Measurements from ENCODE around the gene ARHGEF11.

ARHGEF11 gene

DNA sequence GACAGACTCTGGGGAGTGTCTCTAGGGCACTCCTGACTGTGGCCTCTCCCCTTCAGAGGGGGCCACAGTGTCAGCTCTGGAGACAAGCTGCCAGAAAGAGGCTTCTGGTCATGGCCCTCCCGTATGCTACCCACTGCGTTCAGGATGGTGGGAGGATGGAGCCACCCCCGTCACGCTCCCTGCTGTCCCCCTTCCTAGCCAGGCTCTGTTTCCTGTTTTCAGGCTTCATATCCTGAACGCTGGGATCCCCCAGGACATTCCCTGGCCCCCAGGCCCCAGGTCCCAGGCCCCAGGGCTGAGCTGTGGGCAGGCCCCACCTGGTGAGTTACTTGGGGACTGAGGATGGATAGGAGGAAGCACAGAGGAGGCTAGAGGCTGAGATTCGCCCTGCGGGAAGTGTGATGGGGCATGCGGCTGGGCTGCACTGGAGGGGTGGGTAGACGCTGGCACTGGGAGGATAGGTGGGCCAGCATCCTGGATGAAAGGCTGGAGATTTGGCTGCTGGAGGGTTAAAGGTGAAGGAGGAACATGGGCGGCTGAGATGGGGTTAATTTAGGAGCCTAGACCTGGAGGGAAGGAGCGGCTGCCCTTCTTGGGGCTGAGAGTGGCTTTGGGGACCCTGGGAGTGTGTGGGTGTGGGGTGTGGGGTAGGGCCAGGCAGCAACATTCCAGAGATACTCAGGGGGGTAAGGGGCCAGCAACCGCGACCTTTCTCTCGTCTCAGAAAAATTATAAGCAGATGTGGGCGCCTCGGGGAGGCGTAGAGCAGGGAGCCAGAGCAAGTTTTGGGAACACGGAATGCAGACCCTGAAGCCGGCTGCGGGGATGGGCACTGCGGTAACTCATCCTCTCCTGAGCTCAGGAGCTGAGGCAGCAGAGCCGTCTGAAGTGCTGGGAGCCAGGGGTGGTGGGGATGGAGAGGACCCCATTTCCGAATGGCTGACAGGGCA, 143.3 kb downstream of the ARHGEF11 start:
- no peak overlapping the region for H3K27ac Mint-ChIP-seq
- H3K27me3 Mint-ChIP-seq, result peaks cover 21% of the 10 kb centered on the region
- no peaks in the 10 kb centered on the region for H3K9me3 Mint-ChIP-seq
- peaks cover 3% of the 10 kb centered on the region for H3K4me1 Mint-ChIP-seq (ENCODE audit: low read depth)
- H3K4me3 Mint-ChIP-seq, result no peak overlapping the region
- H3K36me3 Mint-ChIP-seq (ENCODE audit: low read depth), result no peaks in the 10 kb centered on the region

DNA sequence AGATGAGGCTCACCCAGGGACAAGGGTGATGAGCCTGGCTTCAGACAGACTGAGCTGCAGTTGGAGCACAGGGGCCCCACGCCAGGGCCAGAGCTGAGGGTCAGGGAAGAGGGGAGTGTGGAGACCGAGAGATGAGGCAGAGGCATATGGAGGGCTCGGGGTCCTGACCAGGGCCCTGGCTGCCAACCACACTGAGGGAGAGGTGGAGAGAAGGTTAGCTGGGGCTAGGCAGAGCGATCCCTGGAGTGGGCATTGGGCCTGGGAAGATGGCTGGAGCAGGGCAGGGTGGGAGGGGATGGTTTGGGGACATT, 144.0 kb downstream of the ARHGEF11 start:
- Mint-ChIP-seq H3K9me3 (no peaks in the 10 kb centered on the region), H3K4me3 (no peak overlapping the region), H3K36me3 (ENCODE audit: low read depth) (no peaks in the 10 kb centered on the region), H3K4me1 (ENCODE audit: low read depth) (peaks cover 3% of the 10 kb centered on the region), H3K27ac (no peak overlapping the region), H3K27me3 (peaks cover 24% of the 10 kb centered on the region)

GRCh38 chr1:156900896-156901589, 144.5 kb downstream of the ARHGEF11 start:
- H3K4me3 Mint-ChIP-seq, result no peak overlapping the region
- H3K27me3 Mint-ChIP-seq, result peaks cover 24% of the 10 kb centered on the region
- no peaks in the 10 kb centered on the region for H3K9me3 Mint-ChIP-seq
- H3K4me1 Mint-ChIP-seq (ENCODE audit: low read depth), result peaks cover 3% of the 10 kb centered on the region
- H3K36me3 Mint-ChIP-seq (ENCODE audit: low read depth), result no peaks in the 10 kb centered on the region
- H3K27ac Mint-ChIP-seq, result no peak overlapping the region

- Mint-ChIP-seq H3K4me1 (ENCODE audit: low read depth) (peaks cover 3% of the 10 kb centered on the region), H3K27me3 (peaks cover 24% of the 10 kb centered on the region), H3K27ac (no peak overlapping the region), H3K9me3 (no peaks in the 10 kb centered on the region), H3K36me3 (ENCODE audit: low read depth) (no peaks in the 10 kb centered on the region), H3K4me3 (no peak overlapping the region)
Measured at GRCh38 chr1:156899956-156900718, 145.4 kb downstream of the ARHGEF11 start.

- Mint-ChIP-seq H3K4me3 (no peak overlapping the region), H3K9me3 (no peaks in the 10 kb centered on the region), H3K36me3 (ENCODE audit: low read depth) (no peaks in the 10 kb centered on the region), H3K27me3 (peaks cover 30% of the 10 kb centered on the region), H3K27ac (no peak overlapping the region), H3K4me1 (ENCODE audit: low read depth) (peaks cover 3% of the 10 kb centered on the region)
Measured at GRCh38 chr1:156898971-156899664, 146.4 kb downstream of the ARHGEF11 start.

DNA sequence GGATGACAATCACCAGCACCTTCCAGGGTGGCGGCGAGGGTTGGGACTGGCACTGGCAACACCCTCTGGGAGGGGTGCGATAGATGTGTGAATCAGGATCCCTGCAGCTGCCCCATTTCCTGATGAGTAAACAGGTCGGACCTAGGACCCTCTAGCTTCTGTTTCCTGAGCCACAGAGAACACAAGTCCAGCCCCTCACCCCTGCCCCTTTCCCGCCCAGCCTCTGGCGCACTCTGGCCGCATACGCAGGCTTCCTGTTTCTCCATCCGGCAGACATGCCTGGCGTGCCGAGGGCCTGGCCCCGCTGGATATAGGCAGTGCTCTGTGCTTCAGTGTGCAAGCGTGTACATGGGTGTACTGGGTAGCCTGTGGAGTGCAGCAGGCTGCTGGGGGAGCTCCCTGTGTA, 147.4 kb downstream of the ARHGEF11 start:
- Mint-ChIP-seq H3K27ac (no peak overlapping the region), H3K36me3 (ENCODE audit: low read depth) (no peaks in the 10 kb centered on the region), H3K27me3 (peaks cover 36% of the 10 kb centered on the region), H3K9me3 (no peaks in the 10 kb centered on the region), H3K4me1 (ENCODE audit: low read depth) (peaks cover 3% of the 10 kb centered on the region), H3K4me3 (no peak overlapping the region)

DNA sequence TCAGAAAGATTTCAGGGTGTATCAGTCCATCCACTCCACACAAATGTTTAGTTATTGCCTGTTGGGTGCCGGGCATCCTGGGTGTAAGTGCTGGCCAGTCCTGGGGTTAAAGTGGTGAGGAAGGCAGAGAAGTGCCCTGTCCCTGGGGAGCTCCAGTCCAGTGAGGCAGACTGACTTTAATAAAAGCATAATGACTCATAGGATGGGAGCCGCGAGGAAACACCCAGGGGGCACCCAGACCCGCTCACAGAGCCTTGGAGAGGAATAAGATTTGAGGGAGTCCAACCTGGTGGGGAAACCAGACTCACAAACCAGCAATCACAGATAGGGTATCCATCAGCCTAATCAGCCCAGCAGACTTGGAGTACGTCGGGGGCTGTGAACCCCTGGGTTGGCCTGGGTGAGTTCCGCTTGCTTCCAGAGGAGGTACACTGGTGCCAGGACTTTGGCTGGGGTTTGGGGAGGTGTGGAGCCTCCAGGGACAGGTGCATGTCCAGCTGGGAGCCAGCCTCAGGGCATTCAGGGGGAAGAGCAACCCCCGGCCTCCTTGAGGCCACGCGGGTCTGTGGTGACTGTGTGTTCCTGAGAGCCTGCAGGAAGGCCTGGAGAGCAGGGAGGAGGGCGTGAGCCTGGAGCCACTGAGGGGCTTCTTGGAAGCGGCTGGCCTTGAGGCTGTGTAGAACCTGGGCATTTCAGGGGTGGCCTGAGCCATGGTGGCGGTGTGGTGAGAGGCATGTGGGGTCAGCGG, 148.3 kb downstream of the ARHGEF11 start:
- H3K4me1 Mint-ChIP-seq (ENCODE audit: low read depth), result peaks cover 6% of the 10 kb centered on the region

DNA sequence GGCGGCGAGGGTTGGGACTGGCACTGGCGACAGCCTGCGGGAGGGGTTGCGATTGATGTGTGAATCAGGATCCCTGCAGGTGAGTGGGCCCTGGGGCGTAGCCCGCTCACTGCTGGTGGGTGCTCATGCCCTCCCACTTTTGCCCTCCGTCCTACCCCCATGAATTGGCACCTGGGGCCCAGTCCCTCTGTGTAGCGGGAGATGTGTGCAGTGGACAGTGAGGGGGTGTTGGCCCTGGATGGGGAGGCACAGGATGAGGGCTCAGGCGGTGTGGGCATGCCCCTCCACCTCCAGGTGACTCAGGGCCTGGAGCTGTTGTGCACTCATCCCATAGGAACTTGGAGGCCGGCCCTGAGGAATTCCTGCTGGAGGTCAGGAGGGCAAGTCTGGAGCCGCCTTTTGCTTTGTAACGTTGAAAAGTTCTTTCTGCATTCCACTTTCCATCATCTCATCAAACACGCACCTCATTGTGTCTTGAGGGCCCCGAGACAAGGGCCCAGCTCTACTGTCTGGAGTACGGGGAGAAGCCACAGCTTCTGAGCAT, 149.0 kb downstream of the ARHGEF11 start:
- Mint-ChIP-seq H3K27me3 (peaks cover 47% of the 10 kb centered on the region), H3K4me3 (no peak overlapping the region), H3K9me3 (no peaks in the 10 kb centered on the region), H3K4me1 (ENCODE audit: low read depth) (peaks cover 9% of the 10 kb centered on the region), H3K27ac (no peak overlapping the region), H3K36me3 (ENCODE audit: low read depth) (no peaks in the 10 kb centered on the region)

More for the DNA sequence above, 148.3 kb downstream of the ARHGEF11 start:
- Mint-ChIP-seq H3K27ac (no peak overlapping the region), H3K36me3 (ENCODE audit: low read depth) (no peaks in the 10 kb centered on the region), H3K4me3 (no peak overlapping the region), H3K9me3 (no peaks in the 10 kb centered on the region), H3K27me3 (peaks cover 40% of the 10 kb centered on the region)

DNA sequence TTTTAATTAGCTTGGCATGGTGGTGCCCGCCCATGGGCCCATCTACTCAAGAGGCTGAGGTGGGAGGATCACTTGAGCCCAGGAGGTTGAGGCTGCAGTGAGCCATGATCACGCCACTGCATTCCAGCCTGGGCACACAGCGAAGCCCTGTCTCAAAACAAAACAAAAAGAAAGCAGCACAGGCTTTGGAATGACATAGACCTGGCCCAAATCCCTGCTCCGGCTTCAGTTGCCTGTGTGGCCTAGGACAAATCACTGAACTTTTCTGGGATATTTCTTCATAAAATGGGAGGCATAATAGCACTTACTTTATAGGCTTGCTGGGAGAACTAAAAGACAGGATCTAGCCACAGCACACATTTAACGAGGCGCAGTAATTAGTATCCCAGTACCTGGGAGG, 149.6 kb downstream of the ARHGEF11 start:
- H3K4me1 Mint-ChIP-seq (ENCODE audit: low read depth), result peaks cover 10% of the 10 kb centered on the region
- no peaks in the 10 kb centered on the region for H3K36me3 Mint-ChIP-seq (ENCODE audit: low read depth)
- H3K9me3 Mint-ChIP-seq, result no peaks in the 10 kb centered on the region
- H3K27ac Mint-ChIP-seq, result no peak overlapping the region
- peaks cover 53% of the 10 kb centered on the region for H3K27me3 Mint-ChIP-seq
- H3K4me3 Mint-ChIP-seq, result no peak overlapping the region

- Mint-ChIP-seq H3K4me3 (no peak overlapping the region), H3K27ac (no peak overlapping the region)
Measured at GRCh38 chr1:156895455-156895812, 150.1 kb downstream of the ARHGEF11 start.

DNA sequence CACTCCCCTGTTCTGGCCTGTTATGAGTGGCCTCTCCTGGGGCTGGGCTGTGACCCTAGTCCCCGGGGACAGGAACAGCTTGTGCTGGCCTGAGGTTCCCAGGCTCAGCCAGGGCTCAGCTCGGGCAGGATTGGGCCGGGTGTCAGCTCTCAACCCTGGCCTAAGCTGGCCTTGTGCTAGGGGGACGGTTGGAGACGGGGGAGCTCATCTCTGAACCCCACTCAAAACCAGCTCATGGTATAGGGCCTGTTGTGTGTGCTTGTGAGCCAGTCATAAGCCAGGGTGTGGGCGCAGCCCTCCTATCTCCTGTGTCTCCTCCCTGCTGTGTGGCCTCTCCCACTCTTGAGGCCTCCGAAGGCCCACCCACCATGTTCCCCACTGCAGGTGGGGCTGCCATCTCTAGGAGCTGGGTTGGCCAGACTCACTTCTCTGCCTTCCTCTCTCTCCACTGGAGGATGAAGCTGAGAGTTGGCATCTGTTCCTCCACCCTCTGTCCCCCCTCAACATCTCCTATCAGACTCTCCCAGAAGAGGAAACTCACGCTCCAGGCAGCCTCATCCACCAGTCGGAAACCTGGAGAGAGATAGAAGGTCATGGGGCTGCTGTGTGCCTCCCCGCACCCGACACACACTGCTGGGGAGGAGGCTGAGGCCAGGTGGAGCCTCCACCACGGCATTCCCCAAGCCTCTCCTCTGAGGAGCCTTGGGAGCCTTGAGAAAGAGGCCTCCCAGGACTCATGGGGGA, 150.7 kb downstream of the ARHGEF11 start:
- H3K36me3 Mint-ChIP-seq (ENCODE audit: low read depth), result no peaks in the 10 kb centered on the region
- H3K4me3 Mint-ChIP-seq, result no peak overlapping the region
- H3K27me3 Mint-ChIP-seq, result peaks cover 63% of the 10 kb centered on the region
- no peaks in the 10 kb centered on the region for H3K9me3 Mint-ChIP-seq
- peaks cover 10% of the 10 kb centered on the region for H3K4me1 Mint-ChIP-seq (ENCODE audit: low read depth)
- no peak overlapping the region for H3K27ac Mint-ChIP-seq

More at GRCh38 chr1:156895455-156895812, 150.1 kb downstream of the ARHGEF11 start:
- Mint-ChIP-seq H3K9me3 (no peaks in the 10 kb centered on the region), H3K36me3 (ENCODE audit: low read depth) (no peaks in the 10 kb centered on the region), H3K27me3 (peaks cover 58% of the 10 kb centered on the region), H3K4me1 (ENCODE audit: low read depth) (peaks cover 10% of the 10 kb centered on the region)

DNA sequence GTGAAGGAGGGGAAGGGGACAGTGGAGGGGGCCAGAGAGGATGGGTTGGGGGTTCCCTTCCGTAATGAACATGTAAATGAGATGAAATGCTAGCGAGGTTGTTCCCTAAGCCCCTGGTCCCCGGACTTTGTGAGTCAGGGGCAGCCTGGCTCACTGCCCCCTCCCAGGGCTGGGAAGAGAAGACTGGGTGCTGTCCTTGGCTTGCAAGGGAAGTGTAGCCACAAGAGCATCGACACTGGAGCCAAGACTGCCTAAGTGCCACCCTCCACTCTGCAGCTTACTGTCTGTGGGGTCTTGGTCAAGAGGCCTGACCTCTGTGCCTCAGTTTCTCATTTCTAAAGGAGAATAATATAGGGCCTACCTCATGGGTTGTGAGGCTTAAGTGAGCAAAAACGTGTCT, 151.5 kb downstream of the ARHGEF11 start:
- H3K4me3 Mint-ChIP-seq, result no peak overlapping the region
- H3K9me3 Mint-ChIP-seq, result no peaks in the 10 kb centered on the region
- H3K27ac Mint-ChIP-seq, result no peak overlapping the region
- H3K4me1 Mint-ChIP-seq (ENCODE audit: low read depth), result peaks cover 10% of the 10 kb centered on the region
- peaks cover 64% of the 10 kb centered on the region for H3K27me3 Mint-ChIP-seq
- no peaks in the 10 kb centered on the region for H3K36me3 Mint-ChIP-seq (ENCODE audit: low read depth)
